Right lobe of liver (tissue), 4 donors: ENCODE measurements around the gene CLHC1.

Source experiments
- POLR2A ChIP-seq: fragments of 450-650 bp; IDR thresholded peaks from one replicate; pipeline ENCODE4 v1.6.1; 2017; ENCODE audit warnings: antibody characterized with exemption, mild to moderate bottlenecking
- TF ChIP-seq, protein P1 (sequence below), 4 donors: fragments of 200-600 bp in 3 of 4; fragments of 450-650 bp in 1 of 4; IDR thresholded peaks; one replicate each; pipeline versions ENCODE4 v1.5.1 to v1.8.0; 2016 to 2022; ENCODE audit warnings: antibody characterized with exemption in 4 of 4, mild to moderate bottlenecking in 2 of 4
- donor health status: DM: no; HTN: no; CAD: no.
- donor health status: DM: no; HTN: no; CAD: no.
- donor health status: DM: no; HTN: yes; CAD: no.

DNA sequence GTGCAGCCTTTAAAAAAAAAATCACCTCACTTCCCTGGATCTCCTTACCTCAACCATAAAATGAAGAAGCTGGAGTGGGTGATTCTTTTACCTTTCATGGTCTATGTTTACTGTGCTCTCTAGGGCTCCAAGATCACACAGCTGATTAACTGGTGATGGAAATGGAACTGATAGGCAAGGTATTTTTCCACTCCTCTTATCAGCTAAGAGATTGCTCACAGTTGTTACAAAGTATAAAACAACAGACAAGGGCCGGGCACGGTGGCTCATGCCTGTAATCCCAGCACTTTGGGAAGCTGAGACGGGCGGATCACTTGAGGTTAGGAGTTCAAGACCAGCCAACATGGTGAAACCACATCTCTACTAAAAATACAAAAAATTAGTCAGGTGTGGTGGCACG, 14.9 kb upstream of the CLHC1 start:
- TF ChIP-seq, protein P1, sequence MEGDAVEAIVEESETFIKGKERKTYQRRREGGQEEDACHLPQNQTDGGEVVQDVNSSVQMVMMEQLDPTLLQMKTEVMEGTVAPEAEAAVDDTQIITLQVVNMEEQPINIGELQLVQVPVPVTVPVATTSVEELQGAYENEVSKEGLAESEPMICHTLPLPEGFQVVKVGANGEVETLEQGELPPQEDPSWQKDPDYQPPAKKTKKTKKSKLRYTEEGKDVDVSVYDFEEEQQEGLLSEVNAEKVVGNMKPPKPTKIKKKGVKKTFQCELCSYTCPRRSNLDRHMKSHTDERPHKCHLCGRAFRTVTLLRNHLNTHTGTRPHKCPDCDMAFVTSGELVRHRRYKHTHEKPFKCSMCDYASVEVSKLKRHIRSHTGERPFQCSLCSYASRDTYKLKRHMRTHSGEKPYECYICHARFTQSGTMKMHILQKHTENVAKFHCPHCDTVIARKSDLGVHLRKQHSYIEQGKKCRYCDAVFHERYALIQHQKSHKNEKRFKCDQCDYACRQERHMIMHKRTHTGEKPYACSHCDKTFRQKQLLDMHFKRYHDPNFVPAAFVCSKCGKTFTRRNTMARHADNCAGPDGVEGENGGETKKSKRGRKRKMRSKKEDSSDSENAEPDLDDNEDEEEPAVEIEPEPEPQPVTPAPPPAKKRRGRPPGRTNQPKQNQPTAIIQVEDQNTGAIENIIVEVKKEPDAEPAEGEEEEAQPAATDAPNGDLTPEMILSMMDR (IDR thresholded peaks at IDR 0.05): no peak
- TF ChIP-seq POLR2A: no peak
